ENCODE measurements around the gene CYP11A1.

GRCh38 chr15:74373056-74373650 lies 5.7 kb upstream of the CYP11A1 start:
- TF ChIP-seq CTCF (IDR thresholded peaks at IDR 0.05; ENCODE audit: low read length) = no peak
- no peak for TF ChIP-seq EZH2 (optimal IDR thresholded peaks at IDR 0.05; ENCODE audit: low read depth, low read length)
- TF ChIP-seq EZH2phosphoT487 (IDR thresholded peaks at IDR 0.05; ENCODE audit: low read length) = no peak

Measured in MM.1S (cell line).